HepG2 (cell line): ENCODE results near the gene LAMC1. TPM values are rescaled to one million over a fixed set of nuclear protein-coding genes. Genes with fewer than 3 reads are reported as not detected.

Experiments
- AGO1 ChIP-seq: fragments of 200-400 bp; formaldehyde crosslinking; IDR thresholded peaks from 2 replicates; pipeline ENCODE4 v1.6.1; 2017; ENCODE audit warnings: mild to moderate bottlenecking, low read depth, low read length, moderate library complexity; ENCODE audit not compliant: poor library complexity, severe bottlenecking
- ARNT ChIP-seq: fragments of 450-650 bp; IDR thresholded peaks from 2 replicates; pipeline ENCODE4 v1.6.1; 2017
- ATM ChIP-seq: fragments of 450-650 bp; IDR thresholded peaks from 2 replicates; pipeline ENCODE4 v1.7.1; 2017; ENCODE audit warnings: mild to moderate bottlenecking, borderline replicate concordance
- HCFC1 ChIP-seq: fragments of 150-350 bp; IDR thresholded peaks from 2 replicates; pipeline ENCODE4 v1.6.1; 2014; ENCODE audit warnings: low read depth, low read length
- MBNL3 ChIP-seq: fragments of 250-450 bp; sonication (Bioruptor Pico); conservative IDR thresholded peaks from 2 replicates; pipeline ENCODE4 v1.8.0; 2022; ENCODE audit warnings: mild to moderate bottlenecking, inconsistent platforms
- MLLT10 ChIP-seq: sonication (generic); formaldehyde crosslinking; IDR thresholded peaks from 2 replicates; pipeline ENCODE4 v1.4.0; 2020; ENCODE audit warnings: missing genetic modification reagents
- NAIF1 ChIP-seq: sonication (generic); formaldehyde crosslinking; IDR thresholded peaks from 2 replicates; pipeline ENCODE4 v1.5.0; 2020; ENCODE audit warnings: mild to moderate bottlenecking, missing genetic modification reagents, borderline replicate concordance
- RAD51 ChIP-seq: fragments of 450-650 bp; IDR thresholded peaks from 2 replicates; pipeline ENCODE4 v1.6.1; 2016; ENCODE audit warnings: borderline replicate concordance
- RFX1 ChIP-seq: fragments of 450-650 bp; IDR thresholded peaks from 2 replicates; pipeline ENCODE4 v1.6.1; 2017
- SIX1 ChIP-seq: sonication (generic); formaldehyde crosslinking; IDR thresholded peaks from 2 replicates; pipeline ENCODE4 v1.4.0; 2020; ENCODE audit warnings: missing genetic modification reagents, borderline replicate concordance
- ZNF20 ChIP-seq: sonication (generic); formaldehyde crosslinking; IDR thresholded peaks from 2 replicates; pipeline ENCODE4 v1.4.0; 2020; ENCODE audit warnings: mild to moderate bottlenecking, moderate library complexity, missing genetic modification reagents
- ZNF260 ChIP-seq: sonication (generic); formaldehyde crosslinking; IDR thresholded peaks from 2 replicates; pipeline ENCODE4 v1.4.0; 2020; ENCODE audit warnings: missing genetic modification reagents, low read depth, mild to moderate bottlenecking, borderline replicate concordance
- ZNF558 ChIP-seq: sonication (generic); formaldehyde crosslinking; IDR thresholded peaks from 2 replicates; pipeline ENCODE4 v1.9.0; 2022; ENCODE audit warnings: mild to moderate bottlenecking, missing genetic modification reagents, borderline replicate concordance
- ZSCAN9 ChIP-seq: IDR thresholded peaks from 2 replicates; pipeline ENCODE4 v1.6.1; 2016; ENCODE audit warnings: borderline replicate concordance
- polyA plus RNA-seq, 8 experiments: library from polyadenylated mRNA; depleted of rRNA in 3 of 8; stranded (reverse) in 7 of 8; unstranded in 1 of 8; fragments of >200 nt; fragmentation: Illumina TruSeq in 4 of 8; extraction: Trizol in 4 of 8; gene quantifications; 2 replicates each; pipeline versions ENCODE4 v1.2.1 to v1.2.3, GENCODE V29; 2011 to 2016; ENCODE audit warnings: low read depth in 4 of 8, missing spikeins in 1 of 8, mixed read lengths in 1 of 8; ENCODE audit not compliant: insufficient read depth in 1 of 8
- total RNA-seq, 5 experiments: library from RNA; depleted of rRNA; stranded (reverse); fragments of >200 nt; fragmentation: Illumina TruSeq; extraction: Trizol; gene quantifications; 2 replicates each; pipeline ENCODE4 v1.2.3, GENCODE V29; 2016; ENCODE audit warnings: low read depth in 1 of 5
- TF ChIP-seq, protein P1 (sequence below): IDR thresholded peaks from 2 replicates; pipeline ENCODE4 v1.6.1; 2016
- TF ChIP-seq, protein P2 (sequence below): sonication (generic); formaldehyde crosslinking; IDR thresholded peaks from 2 replicates; pipeline ENCODE4 v1.5.0; 2020; ENCODE audit warnings: mild to moderate bottlenecking, missing genetic modification reagents
- TF ChIP-seq, protein P3 (sequence below): sonication (generic); formaldehyde crosslinking; IDR thresholded peaks from 2 replicates; pipeline ENCODE4 v1.4.0; 2020; ENCODE audit warnings: missing genetic modification reagents; ENCODE audit errors: not compliant biosample characterization
- TF ChIP-seq, protein P4 (sequence below): sonication (generic); formaldehyde crosslinking; IDR thresholded peaks from 2 replicates; pipeline ENCODE4 v1.8.0; 2022; ENCODE audit warnings: low read depth, missing genetic modification reagents
- TF ChIP-seq, protein P5 (sequence below): IDR thresholded peaks from 2 replicates; pipeline ENCODE4 v1.6.1; 2012; ENCODE audit warnings: low read length, improper control_type of control experiment
- TF ChIP-seq, protein P6 (sequence below): sonication (generic); formaldehyde crosslinking; IDR thresholded peaks from 2 replicates; pipeline ENCODE4 v1.4.0; 2020; ENCODE audit warnings: mild to moderate bottlenecking, missing genetic modification reagents

The LAMC1 gene
- total and polyA plus RNA-seq, 2 of the 13 experiments (the other 11 are each of a cell fraction or from before 2014, with no cell fraction given): 58.5 to 137 TPM

DNA sequence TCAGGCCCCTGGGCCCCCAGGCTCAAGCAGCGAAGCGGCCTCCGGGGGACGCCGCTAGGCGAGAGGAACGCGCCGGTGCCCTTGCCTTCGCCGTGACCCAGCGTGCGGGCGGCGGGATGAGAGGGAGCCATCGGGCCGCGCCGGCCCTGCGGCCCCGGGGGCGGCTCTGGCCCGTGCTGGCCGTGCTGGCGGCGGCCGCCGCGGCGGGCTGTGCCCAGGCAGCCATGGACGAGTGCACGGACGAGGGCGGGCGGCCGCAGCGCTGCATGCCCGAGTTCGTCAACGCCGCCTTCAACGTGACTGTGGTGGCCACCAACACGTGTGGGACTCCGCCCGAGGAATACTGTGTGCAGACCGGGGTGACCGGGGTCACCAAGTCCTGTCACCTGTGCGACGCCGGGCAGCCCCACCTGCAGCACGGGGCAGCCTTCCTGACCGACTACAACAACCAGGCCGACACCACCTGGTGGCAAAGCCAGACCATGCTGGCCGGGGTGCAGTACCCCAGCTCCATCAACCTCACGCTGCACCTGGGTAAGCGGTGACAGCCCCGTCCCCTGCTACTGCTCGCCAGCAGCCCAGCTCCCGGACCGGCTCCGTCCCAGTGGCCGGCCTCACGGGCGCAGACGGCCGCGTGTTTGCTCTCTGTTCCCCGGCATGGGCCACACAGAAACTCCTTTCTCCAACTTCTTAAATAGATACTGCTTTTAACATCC lies 539 bp downstream of the LAMC1 start (continued):
- TF ChIP-seq, protein P1, sequence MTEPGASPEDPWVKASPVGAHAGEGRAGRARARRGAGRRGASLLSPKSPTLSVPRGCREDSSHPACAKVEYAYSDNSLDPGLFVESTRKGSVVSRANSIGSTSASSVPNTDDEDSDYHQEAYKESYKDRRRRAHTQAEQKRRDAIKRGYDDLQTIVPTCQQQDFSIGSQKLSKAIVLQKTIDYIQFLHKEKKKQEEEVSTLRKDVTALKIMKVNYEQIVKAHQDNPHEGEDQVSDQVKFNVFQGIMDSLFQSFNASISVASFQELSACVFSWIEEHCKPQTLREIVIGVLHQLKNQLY (CRISPR knock-in tag): 0 out of 2 replicates have a peak, but pooled peaks have one; percentile 38
- TF ChIP-seq ZNF260 (CRISPR knock-in tag): no peak
- TF ChIP-seq, protein P2, sequence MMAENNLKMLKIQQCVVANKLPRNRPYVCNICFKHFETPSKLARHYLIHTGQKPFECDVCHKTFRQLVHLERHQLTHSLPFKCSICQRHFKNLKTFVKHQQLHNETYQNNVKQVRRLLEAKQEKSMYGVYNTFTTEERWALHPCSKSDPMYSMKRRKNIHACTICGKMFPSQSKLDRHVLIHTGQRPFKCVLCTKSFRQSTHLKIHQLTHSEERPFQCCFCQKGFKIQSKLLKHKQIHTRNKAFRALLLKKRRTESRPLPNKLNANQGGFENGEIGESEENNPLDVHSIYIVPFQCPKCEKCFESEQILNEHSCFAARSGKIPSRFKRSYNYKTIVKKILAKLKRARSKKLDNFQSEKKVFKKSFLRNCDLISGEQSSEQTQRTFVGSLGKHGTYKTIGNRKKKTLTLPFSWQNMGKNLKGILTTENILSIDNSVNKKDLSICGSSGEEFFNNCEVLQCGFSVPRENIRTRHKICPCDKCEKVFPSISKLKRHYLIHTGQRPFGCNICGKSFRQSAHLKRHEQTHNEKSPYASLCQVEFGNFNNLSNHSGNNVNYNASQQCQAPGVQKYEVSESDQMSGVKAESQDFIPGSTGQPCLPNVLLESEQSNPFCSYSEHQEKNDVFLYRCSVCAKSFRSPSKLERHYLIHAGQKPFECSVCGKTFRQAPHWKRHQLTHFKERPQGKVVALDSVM: no peak
- TF ChIP-seq ZNF558 (CRISPR knock-in tag): no peak
- TF ChIP-seq ATM: no peak
- TF ChIP-seq RAD51: no peak
- TF ChIP-seq, protein P3, sequence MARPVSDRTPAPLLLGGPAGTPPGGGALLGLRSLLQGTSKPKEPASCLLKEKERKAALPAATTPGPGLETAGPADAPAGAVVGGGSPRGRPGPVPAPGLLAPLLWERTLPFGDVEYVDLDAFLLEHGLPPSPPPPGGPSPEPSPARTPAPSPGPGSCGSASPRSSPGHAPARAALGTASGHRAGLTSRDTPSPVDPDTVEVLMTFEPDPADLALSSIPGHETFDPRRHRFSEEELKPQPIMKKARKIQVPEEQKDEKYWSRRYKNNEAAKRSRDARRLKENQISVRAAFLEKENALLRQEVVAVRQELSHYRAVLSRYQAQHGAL (CRISPR knock-in tag): peak; percentile 92
- TF ChIP-seq AGO1: no peak
- no peak for TF ChIP-seq MBNL3 (CRISPR knock-in tag)
- 0 out of 2 replicates have a peak, but pooled peaks have one; percentile 11 for TF ChIP-seq HCFC1
- TF ChIP-seq ZNF20: no peak
- TF ChIP-seq, protein P4, sequence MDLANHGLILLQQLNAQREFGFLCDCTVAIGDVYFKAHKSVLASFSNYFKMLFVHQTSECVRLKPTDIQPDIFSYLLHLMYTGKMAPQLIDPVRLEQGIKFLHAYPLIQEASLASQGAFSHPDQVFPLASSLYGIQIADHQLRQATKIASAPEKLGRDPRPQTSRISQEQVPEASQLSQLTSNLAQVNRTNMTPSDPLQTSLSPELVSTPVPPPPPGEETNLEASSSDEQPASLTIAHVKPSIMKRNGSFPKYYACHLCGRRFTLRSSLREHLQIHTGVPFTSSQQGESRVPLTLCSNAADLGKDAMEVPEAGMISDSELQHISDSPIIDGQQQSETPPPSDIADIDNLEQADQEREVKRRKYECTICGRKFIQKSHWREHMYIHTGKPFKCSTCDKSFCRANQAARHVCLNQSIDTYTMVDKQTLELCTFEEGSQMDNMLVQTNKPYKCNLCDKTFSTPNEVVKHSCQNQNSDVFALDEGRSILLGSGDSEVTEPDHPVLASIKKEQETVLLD: 0 out of 2 replicates have a peak, but pooled peaks have one; percentile 35
- no peak for TF ChIP-seq ARNT
- TF ChIP-seq MLLT10 (CRISPR knock-in tag): no peak
- TF ChIP-seq, protein P5, sequence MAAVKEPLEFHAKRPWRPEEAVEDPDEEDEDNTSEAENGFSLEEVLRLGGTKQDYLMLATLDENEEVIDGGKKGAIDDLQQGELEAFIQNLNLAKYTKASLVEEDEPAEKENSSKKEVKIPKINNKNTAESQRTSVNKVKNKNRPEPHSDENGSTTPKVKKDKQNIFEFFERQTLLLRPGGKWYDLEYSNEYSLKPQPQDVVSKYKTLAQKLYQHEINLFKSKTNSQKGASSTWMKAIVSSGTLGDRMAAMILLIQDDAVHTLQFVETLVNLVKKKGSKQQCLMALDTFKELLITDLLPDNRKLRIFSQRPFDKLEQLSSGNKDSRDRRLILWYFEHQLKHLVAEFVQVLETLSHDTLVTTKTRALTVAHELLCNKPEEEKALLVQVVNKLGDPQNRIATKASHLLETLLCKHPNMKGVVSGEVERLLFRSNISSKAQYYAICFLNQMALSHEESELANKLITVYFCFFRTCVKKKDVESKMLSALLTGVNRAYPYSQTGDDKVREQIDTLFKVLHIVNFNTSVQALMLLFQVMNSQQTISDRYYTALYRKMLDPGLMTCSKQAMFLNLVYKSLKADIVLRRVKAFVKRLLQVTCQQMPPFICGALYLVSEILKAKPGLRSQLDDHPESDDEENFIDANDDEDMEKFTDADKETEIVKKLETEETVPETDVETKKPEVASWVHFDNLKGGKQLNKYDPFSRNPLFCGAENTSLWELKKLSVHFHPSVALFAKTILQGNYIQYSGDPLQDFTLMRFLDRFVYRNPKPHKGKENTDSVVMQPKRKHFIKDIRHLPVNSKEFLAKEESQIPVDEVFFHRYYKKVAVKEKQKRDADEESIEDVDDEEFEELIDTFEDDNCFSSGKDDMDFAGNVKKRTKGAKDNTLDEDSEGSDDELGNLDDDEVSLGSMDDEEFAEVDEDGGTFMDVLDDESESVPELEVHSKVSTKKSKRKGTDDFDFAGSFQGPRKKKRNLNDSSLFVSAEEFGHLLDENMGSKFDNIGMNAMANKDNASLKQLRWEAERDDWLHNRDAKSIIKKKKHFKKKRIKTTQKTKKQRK: no peak
- no peak for TF ChIP-seq NAIF1 (CRISPR knock-in tag)
- no peak for TF ChIP-seq RFX1
- TF ChIP-seq ZSCAN9: no peak
- TF ChIP-seq, protein P6, sequence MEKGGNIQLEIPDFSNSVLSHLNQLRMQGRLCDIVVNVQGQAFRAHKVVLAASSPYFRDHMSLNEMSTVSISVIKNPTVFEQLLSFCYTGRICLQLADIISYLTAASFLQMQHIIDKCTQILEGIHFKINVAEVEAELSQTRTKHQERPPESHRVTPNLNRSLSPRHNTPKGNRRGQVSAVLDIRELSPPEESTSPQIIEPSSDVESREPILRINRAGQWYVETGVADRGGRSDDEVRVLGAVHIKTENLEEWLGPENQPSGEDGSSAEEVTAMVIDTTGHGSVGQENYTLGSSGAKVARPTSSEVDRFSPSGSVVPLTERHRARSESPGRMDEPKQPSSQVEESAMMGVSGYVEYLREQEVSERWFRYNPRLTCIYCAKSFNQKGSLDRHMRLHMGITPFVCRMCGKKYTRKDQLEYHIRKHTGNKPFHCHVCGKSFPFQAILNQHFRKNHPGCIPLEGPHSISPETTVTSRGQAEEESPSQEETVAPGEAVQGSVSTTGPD: 0 out of 2 replicates have a peak, but pooled peaks have one; percentile 27
- no peak for TF ChIP-seq SIX1 (CRISPR knock-in tag)
